Measurements from ENCODE around the gene DFFB.

Gene DFFB

GRCh38 chr1:3925256-3925655 is 68.0 kb downstream of the DFFB start:
- TF ChIP-seq CTCF (conservative IDR thresholded peaks at IDR 0.05; ENCODE audit: low read length) (no peak), EZH2phosphoT487 (IDR thresholded peaks at IDR 0.05; ENCODE audit: borderline replicate concordance) (no peak)
- no peak overlapping the region for H3K4me3 ChIP-seq (ENCODE audit: low read length, poor library complexity, severe bottlenecking)
- no peaks in the 10 kb centered on the region for H4K20me1 ChIP-seq (ENCODE audit: insufficient read depth, low read length, poor library complexity, severe bottlenecking)
- H3K4me2 ChIP-seq (ENCODE audit: low read depth, low read length, poor library complexity, severe bottlenecking) = no peak overlapping the region
- H3K9me3 ChIP-seq (ENCODE audit: insufficient read depth, low read depth, low read length) = no peaks in the 10 kb centered on the region; the same call in 1 of the 2 replicates
- H3K9ac ChIP-seq (ENCODE audit: low read depth, low read length, poor library complexity, severe bottlenecking) = no peak overlapping the region
- H3F3A ChIP-seq (ENCODE audit: low read depth) = no peaks in the 10 kb centered on the region
- no peaks in the 10 kb centered on the region for H3K27me3 ChIP-seq (ENCODE audit: insufficient read depth, low read length, poor library complexity, severe bottlenecking)
- no peaks in the 10 kb centered on the region for H3K4me1 ChIP-seq (ENCODE audit: insufficient read depth, low read length, poor library complexity, severe bottlenecking)
- H2AFZ ChIP-seq (ENCODE audit: low read length) = no peak overlapping the region
- H3K79me2 ChIP-seq (ENCODE audit: insufficient read depth, low read length) = no peaks in the 10 kb centered on the region
- no peaks in the 10 kb centered on the region for H3K9me2 ChIP-seq (replicated peaks; ENCODE audit: low read depth, low read length)
- H3K36me3 ChIP-seq (ENCODE audit: insufficient read depth, low read length) = no peaks in the 10 kb centered on the region

- Histone ChIP-seq H4K20me1 (ENCODE audit: insufficient read depth, low read length, poor library complexity, severe bottlenecking) (no peaks in the 10 kb centered on the region), H3K9ac (ENCODE audit: low read depth, low read length, poor library complexity, severe bottlenecking) (no peak overlapping the region), H3K9me2 (replicated peaks; ENCODE audit: low read depth, low read length) (no peaks in the 10 kb centered on the region), H3K4me3 (ENCODE audit: low read length, poor library complexity, severe bottlenecking) (no peak overlapping the region), H3K79me2 (ENCODE audit: insufficient read depth, low read length) (no peaks in the 10 kb centered on the region), H3K36me3 (ENCODE audit: insufficient read depth, low read length) (no peaks in the 10 kb centered on the region), H2AFZ (ENCODE audit: low read length) (no peak overlapping the region), H3K4me1 (ENCODE audit: insufficient read depth, low read length, poor library complexity, severe bottlenecking) (no peaks in the 10 kb centered on the region), H3K4me2 (ENCODE audit: low read depth, low read length, poor library complexity, severe bottlenecking) (no peak overlapping the region), H3K27me3 (ENCODE audit: insufficient read depth, low read length, poor library complexity, severe bottlenecking) (no peaks in the 10 kb centered on the region), H3F3A (ENCODE audit: low read depth) (no peaks in the 10 kb centered on the region), H3K9me3 (ENCODE audit: insufficient read depth, low read depth, low read length) (no peaks in the 10 kb centered on the region; the same call in 1 of the 2 replicates)
- TF ChIP-seq CTCF (conservative IDR thresholded peaks at IDR 0.05; ENCODE audit: low read length) (no peak), EZH2phosphoT487 (IDR thresholded peaks at IDR 0.05; ENCODE audit: borderline replicate concordance) (no peak)
Measured at GRCh38 chr1:3925762-3926161, 68.5 kb downstream of the DFFB start.

GRCh38 chr1:3926956-3927355 is 69.7 kb downstream of the DFFB start:
- H3K9me2 ChIP-seq (replicated peaks; ENCODE audit: low read depth, low read length) = no peaks in the 10 kb centered on the region
- no peaks in the 10 kb centered on the region for H3K4me1 ChIP-seq (ENCODE audit: insufficient read depth, low read length, poor library complexity, severe bottlenecking)
- H3K4me3 ChIP-seq (ENCODE audit: low read length, poor library complexity, severe bottlenecking) = no peak overlapping the region
- no peaks in the 10 kb centered on the region for H3K27me3 ChIP-seq (ENCODE audit: insufficient read depth, low read length, poor library complexity, severe bottlenecking)
- no peaks in the 10 kb centered on the region for H3K79me2 ChIP-seq (ENCODE audit: insufficient read depth, low read length)
- no peak overlapping the region for H2AFZ ChIP-seq (ENCODE audit: low read length)
- H3K36me3 ChIP-seq (ENCODE audit: insufficient read depth, low read length) = no peaks in the 10 kb centered on the region
- H4K20me1 ChIP-seq (ENCODE audit: insufficient read depth, low read length, poor library complexity, severe bottlenecking) = no peaks in the 10 kb centered on the region
- no peaks in the 10 kb centered on the region for H3F3A ChIP-seq (ENCODE audit: low read depth)
- no peaks in the 10 kb centered on the region; the same call in 1 of the 2 replicates for H3K9me3 ChIP-seq (ENCODE audit: insufficient read depth, low read depth, low read length)
- TF ChIP-seq EZH2phosphoT487 (IDR thresholded peaks at IDR 0.05; ENCODE audit: borderline replicate concordance) (no peak), CTCF (conservative IDR thresholded peaks at IDR 0.05; ENCODE audit: low read length) (no peak)
- no peak overlapping the region for H3K9ac ChIP-seq (ENCODE audit: low read depth, low read length, poor library complexity, severe bottlenecking)
- H3K4me2 ChIP-seq (ENCODE audit: low read depth, low read length, poor library complexity, severe bottlenecking) = no peak overlapping the region
